Vagina (tissue), 2 donors: ENCODE data around the gene PPP2R2D.

ENCODE experiments used
- CTCF ChIP-seq, 3 experiments: fragments of 450-650 bp in 2 of 3; fragments of 200-600 bp in 1 of 3; sonication (generic) in 1 of 3; IDR thresholded peaks; one replicate each; pipeline ENCODE4 v1.5.1; 2017 to 2019; ENCODE audit warnings: antibody characterized with exemption in 3 of 3, mild to moderate bottlenecking in 2 of 3, moderate library complexity in 2 of 3
- POLR2A ChIP-seq, 2 donors: fragments of 450-650 bp; IDR thresholded peaks; one replicate each; pipeline ENCODE4 v1.6.1; 2017; ENCODE audit warnings: antibody characterized with exemption in 2 of 2, mild to moderate bottlenecking in 2 of 2, moderate library complexity in 2 of 2
- POLR2AphosphoS5 ChIP-seq, 2 donors: sonication (generic); formaldehyde crosslinking; IDR thresholded peaks; one replicate each; pipeline ENCODE4 v1.9.0; 2017; ENCODE audit warnings: antibody characterized with exemption in 2 of 2, mild to moderate bottlenecking in 2 of 2, low read depth in 1 of 2; ENCODE audit not compliant: insufficient read depth in 1 of 2

DNA sequence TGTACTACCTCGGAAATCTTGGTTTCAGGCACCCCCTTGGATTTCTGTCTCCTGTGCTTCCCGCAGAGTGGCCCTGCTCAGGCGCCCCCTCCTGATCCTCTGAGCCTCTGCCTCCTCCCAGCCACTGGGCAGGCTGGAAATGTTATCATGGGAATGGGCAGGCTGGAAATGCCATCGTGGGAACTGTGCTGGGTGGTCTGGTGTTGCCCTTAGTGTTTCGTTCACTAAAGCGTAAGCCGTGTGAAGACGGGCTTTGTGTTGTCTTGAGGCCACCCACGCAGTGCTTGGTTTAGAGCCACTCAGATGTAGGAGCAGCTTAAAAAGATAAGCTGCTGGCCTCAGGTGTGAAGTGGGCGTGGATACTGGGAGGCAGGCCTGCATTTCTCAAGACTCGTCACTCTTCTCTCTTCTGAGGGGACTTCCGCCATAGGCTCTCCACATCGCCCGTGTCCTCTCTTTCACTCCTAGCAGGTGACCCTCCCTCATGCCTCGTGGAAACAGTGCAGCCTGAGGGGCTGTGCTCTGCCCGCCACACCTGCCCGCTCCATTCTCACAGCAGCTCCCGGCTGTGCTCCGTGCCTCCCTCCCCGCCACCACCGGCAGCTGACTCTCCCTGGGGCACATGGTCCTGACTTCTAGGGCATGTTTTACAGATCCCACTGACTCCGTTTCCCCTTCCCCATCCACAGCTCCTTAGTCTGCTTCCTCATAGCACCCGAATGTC lies 28.5 kb downstream of the PPP2R2D start:
- TF ChIP-seq CTCF (IDR thresholded peaks at IDR 0.05) (no peak), POLR2A (IDR thresholded peaks at IDR 0.05) (no peak), POLR2AphosphoS5 (IDR thresholded peaks at IDR 0.05; ENCODE audit: insufficient read depth in 1 of 2, low read depth in 1 of 2) (no peak)
